ENCODE results near the gene CHMP6. TPM values are rescaled to one million over a fixed set of nuclear protein-coding genes. Genes with fewer than 3 reads are reported as not detected.

Gene CHMP6
- total RNA-seq, 4 donors from 2014 or later: 16.7 to 23.8 (median 22.1) TPM

DNA sequence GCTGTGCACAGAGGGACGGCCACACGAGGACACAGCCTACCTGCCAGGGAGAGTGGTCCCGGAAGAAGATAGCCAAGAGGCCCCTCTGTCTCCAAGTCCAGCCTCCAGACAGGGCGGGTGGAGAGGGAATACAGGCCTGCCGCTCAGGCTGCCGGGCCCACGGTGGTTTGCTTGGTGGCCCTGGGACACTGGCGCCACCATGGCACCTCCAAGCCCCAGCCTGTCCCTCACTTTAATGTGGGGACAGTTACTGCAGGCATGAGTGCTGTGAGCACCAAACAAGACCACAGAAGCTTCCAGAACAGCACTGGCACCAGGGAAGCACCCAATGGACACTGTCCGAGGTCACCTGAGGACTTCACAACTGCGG lies 22.0 kb upstream of the CHMP6 start:
- Histone ChIP-seq H3K4me1 (peaks cover 4 to 40% (median 26%) of the 10 kb centered on the region in 3 donors), H3K36me3 (peaks cover 0 to 17% (median 3%) of the 10 kb centered on the region in 3 donors), H3K27ac (peak overlapping the region in 2 of 4 donors; percentile 70 to 74), H3K9me3 (no peaks in the 10 kb centered on the region), H3K4me3 (no peak overlapping the region), H3K27me3 (peaks cover 0 to 48% (median 3%) of the 10 kb centered on the region in 4 donors)
- WGBS, 2 donors: 64% methylated on average over 5 of the region's 10 CpGs; no CpG with 5 or more reads in 1 of the 2 donors
- DNase-seq: no peak
- intact Hi-C loops (cut with DNase I): loop anchor here (5.0 kb wide), 1 partner anchor 537 kb away; no protein-coding TSS in a partner anchor
- TF ChIP-seq CTCF (IDR thresholded peaks at IDR 0.05) (no peak), POLR2A (IDR thresholded peaks at IDR 0.05) (no peak)

GRCh38 chr17:80970044-80970761 lies 21.4 kb upstream of the CHMP6 start:
- TF ChIP-seq POLR2A (IDR thresholded peaks at IDR 0.05) (no peak), CTCF (IDR thresholded peaks at IDR 0.05) (peak in 5 of 6 experiments; percentile 27 to 55 (median 34))
- intact Hi-C loops (cut with DNase I): loop anchor here (5.0 kb wide), 1 partner anchor 538 kb away; no protein-coding TSS in a partner anchor
- 30 to 52% methylated on average over 9 to 16 of the region's 20 CpGs for WGBS, 2 donors
- Histone ChIP-seq H3K27me3 (peaks cover 0 to 48% (median 3%) of the 10 kb centered on the region in 4 donors), H3K4me1 (peaks cover 4 to 40% (median 26%) of the 10 kb centered on the region in 3 donors), H3K4me3 (no peak overlapping the region), H3K36me3 (peaks cover 0 to 12% (median 0%) of the 10 kb centered on the region in 3 donors), H3K9me3 (no peaks in the 10 kb centered on the region), H3K27ac (peak overlapping the region in 2 of 4 donors; percentile 70 to 74)
- DNase-seq: no peak

DNA sequence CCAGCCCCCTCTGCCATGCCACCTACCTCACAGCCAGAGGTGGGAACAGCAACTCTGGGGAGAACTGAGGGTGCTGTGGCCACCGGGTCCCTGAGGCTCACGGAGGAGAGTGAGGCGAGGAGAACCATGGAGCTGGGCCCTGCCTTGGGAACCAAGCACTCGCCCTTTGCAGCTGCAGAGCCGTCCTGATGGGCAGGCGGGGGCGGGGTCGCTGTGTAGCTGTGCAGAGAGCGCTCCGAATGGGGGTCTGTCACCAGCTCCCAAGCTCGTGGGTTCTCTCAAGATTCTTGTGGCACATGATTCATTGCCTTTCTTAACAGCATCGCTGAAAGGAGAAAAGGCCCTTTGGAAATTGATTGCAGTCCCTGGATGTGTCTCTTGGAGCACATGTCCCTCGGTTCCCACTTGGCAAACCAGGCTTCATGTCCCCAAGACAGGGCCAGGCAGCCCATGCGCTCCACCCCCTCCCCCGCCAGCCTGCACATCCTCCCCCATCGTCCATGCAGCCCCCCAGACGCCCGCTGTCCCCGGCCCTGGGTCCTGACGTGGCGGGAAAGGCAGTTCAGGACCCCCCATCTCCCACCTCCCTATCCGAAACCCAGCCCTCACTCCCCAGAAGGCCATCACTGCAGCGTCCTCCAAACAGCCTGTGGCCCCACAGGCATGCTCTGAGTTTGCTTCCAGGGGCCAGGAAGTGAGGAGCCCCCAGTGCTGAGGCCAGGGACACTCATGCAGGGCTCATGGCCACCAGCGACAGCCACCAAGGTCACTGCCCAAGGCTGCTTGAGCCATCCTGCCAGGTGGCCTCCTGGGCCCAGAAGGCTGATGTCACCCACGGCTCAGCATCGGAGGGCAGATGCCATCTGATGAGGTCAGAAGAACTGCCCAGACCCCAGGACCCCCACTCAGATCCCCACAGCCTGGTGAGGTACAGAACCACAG lies 20.6 kb upstream of the CHMP6 start:
- Histone ChIP-seq H3K9me3 (no peaks in the 10 kb centered on the region), H3K4me3 (no peak overlapping the region), H3K27me3 (peaks cover 0 to 48% (median 3%) of the 10 kb centered on the region in 4 donors), H3K27ac (no peak overlapping the region), H3K4me1 (peaks cover 4 to 40% (median 26%) of the 10 kb centered on the region in 3 donors), H3K36me3 (peaks cover 0 to 4% (median 0%) of the 10 kb centered on the region in 3 donors)
- intact Hi-C loops (cut with DNase I): loop anchor here (5.0 kb wide), 1 partner anchor 539 kb away; no protein-coding TSS in a partner anchor
- no peak for DNase-seq
- no peak for TF ChIP-seq POLR2A (IDR thresholded peaks at IDR 0.05)
- TF ChIP-seq CTCF (IDR thresholded peaks at IDR 0.05): no peak
- 40 to 57% methylated on average over 7 to 11 of the region's 26 CpGs for whole genome bisulfite sequencing, 2 donors

DNA sequence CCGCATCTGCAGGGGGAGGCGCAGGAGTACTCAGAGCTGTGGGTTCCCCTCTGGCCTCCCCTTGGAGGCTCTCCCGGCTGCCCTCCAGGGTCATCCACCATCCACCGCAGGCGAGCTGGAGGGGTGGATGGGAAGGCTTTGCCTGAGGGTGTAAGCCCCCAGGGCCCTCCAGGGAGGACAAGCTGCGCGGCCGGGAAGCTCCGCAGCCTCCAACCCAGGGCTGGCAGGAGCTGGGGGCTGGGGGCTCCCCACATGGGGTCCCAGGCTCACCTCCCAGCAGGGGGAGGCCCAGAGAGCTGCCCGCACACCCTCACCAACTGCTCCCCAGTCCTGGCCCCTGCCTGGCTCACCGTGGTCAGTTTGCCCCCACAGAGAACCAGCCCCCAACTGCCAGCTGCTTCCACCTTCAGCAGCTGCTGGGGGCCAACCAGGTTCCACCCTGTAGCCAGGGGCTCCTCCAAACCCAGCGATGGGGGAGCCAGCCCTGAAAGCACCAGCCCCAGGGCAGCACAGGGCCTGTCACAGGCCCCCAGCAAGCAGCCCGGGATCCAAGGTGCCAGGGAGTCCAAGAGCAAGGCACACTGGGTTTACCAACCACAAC lies 19.8 kb upstream of the CHMP6 start:
- H3K27ac ChIP-seq: no peak overlapping the region
- peaks cover 0 to 48% (median 3%) of the 10 kb centered on the region in 4 donors for H3K27me3 ChIP-seq
- H3K9me3 ChIP-seq: no peaks in the 10 kb centered on the region
- no peak for DNase-seq
- TF ChIP-seq CTCF (IDR thresholded peaks at IDR 0.05) (no peak), POLR2A (IDR thresholded peaks at IDR 0.05) (no peak)
- peaks cover 4 to 40% (median 26%) of the 10 kb centered on the region in 3 donors for H3K4me1 ChIP-seq
- WGBS, 2 donors: 57 to 79% methylated on average over 1 to 2 of the region's 13 CpGs
- H3K36me3 ChIP-seq: no peaks in the 10 kb centered on the region
- no peak overlapping the region for H3K4me3 ChIP-seq
- intact Hi-C loops (cut with DNase I): loop anchor here (5.0 kb wide), 1 partner anchor 540 kb away; no protein-coding TSS in a partner anchor

Measured in esophagus squamous epithelium (tissue), 5 donors.